SU-DHL-6 (cell line): ENCODE data around the gene EBF3.

ENCODE experiments used
- H2AFZ ChIP-seq: fragments of 200-600 bp; sonication (generic); 2 replicates; pipeline ENCODE4 v1.6.1; 2014; ENCODE audit warnings: low read depth, mild to moderate bottlenecking, moderate library complexity, mixed read lengths, antibody characterized with exemption, low read length; ENCODE audit not compliant: severe bottlenecking
- H3F3A ChIP-seq: fragments of 200-600 bp; shearing (Covaris generic); 2 replicates; pipeline ENCODE4 v1.6.0; 2016; ENCODE audit warnings: antibody characterized with exemption, mild to moderate bottlenecking; ENCODE audit not compliant: insufficient read depth
- H3K27ac ChIP-seq: fragments of 200-600 bp; sonication (generic); 2 replicates; pipeline ENCODE4 v1.5.1; 2016; ENCODE audit warnings: low read depth, mild to moderate bottlenecking, low read length, moderate library complexity, mixed read lengths
- H3K27me3 ChIP-seq: fragments of 200-600 bp; sonication (generic), shearing (Covaris generic); 2 replicates; pipeline ENCODE4 v1.6.0; 2014; ENCODE audit warnings: mild to moderate bottlenecking, low read length
- H3K36me3 ChIP-seq: fragments of 200-600 bp; sonication (generic); 2 replicates; pipeline ENCODE4 v1.6.1; 2014; ENCODE audit warnings: mild to moderate bottlenecking, low read length, mixed read lengths
- H3K4me2 ChIP-seq: fragments of 300-600, 200-600 bp; shearing (Covaris generic), sonication (generic); 2 replicates; pipeline ENCODE4 v1.6.0; 2014; ENCODE audit warnings: low read length, low read depth, mild to moderate bottlenecking; ENCODE audit not compliant: poor library complexity, severe bottlenecking
- H3K4me3 ChIP-seq: fragments of 200-600 bp; sonication (generic); 2 replicates; pipeline ENCODE4 v1.5.1; 2014; ENCODE audit warnings: antibody characterized with exemption, low read length, mild to moderate bottlenecking, mixed read lengths; ENCODE audit not compliant: insufficient read depth, poor library complexity, severe bottlenecking
- H3K79me2 ChIP-seq: fragments of 200-600 bp; sonication (generic); 2 replicates; pipeline ENCODE4 v1.6.1; 2014; ENCODE audit warnings: mild to moderate bottlenecking, low read length, moderate library complexity; ENCODE audit not compliant: insufficient read depth
- H3K9ac ChIP-seq: fragments of 200-600 bp; sonication (generic); 2 replicates; pipeline ENCODE4 v1.7.0; 2014; ENCODE audit warnings: mild to moderate bottlenecking, low read length
- H3K9me2 ChIP-seq: fragments of 200-600 bp; sonication (generic); replicated peaks from 2 replicates; pipeline ENCODE4 v1.6.1; 2014; ENCODE audit warnings: low read length; ENCODE audit not compliant: insufficient read depth
- H3K9me3 ChIP-seq: fragments of 200-600 bp; sonication (generic); 2 replicates; pipeline ENCODE4 v1.6.1; 2014; ENCODE audit warnings: low read length, mixed read lengths; ENCODE audit not compliant: insufficient read depth
- H4K20me1 ChIP-seq: fragments of 200-600 bp; sonication (generic); 2 replicates; pipeline ENCODE4 v1.6.1; 2014; ENCODE audit warnings: low read depth, mild to moderate bottlenecking, antibody characterized with exemption, low read length, moderate library complexity, mixed read lengths
- EZH2phosphoT487 ChIP-seq: fragments of 200-600 bp; sonication (generic), shearing (Covaris generic); conservative IDR thresholded peaks from 2 replicates; pipeline ENCODE4 v1.6.1; 2018; ENCODE audit warnings: mild to moderate bottlenecking, antibody characterized with exemption, low read length, moderate library complexity, mixed read lengths
- TF ChIP-seq, protein P1 (sequence below): fragments of 200-600 bp; sonication (generic); IDR thresholded peaks from one replicate; pipeline ENCODE4 v1.5.1; 2017; ENCODE audit warnings: antibody characterized with exemption, mild to moderate bottlenecking, low read length, moderate library complexity; ENCODE audit not compliant: insufficient read depth, poor library complexity, severe bottlenecking

The EBF3 gene

DNA sequence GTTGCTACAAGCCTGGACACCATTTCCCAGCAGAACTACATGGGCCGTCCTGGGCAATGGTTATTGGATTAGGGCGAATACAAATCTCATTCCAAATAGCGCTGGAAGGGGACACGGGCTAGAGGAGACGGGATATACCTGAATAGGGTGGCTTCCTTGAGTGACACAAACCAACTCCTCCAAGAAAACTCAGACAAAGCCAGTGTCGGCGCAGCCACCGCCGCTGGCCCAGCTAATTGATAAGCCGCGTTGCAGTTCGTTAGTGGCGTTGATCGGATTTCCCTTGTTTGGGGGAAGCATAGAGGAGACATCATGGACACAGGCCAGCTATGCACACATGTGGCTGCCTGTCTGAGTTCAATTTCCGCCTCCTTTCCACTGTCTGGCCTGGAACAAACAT is 55.7 kb downstream of the EBF3 start:
- no peak overlapping the region for H3K27ac ChIP-seq
- H2AFZ ChIP-seq, result no peak overlapping the region
- no peaks in the 10 kb centered on the region for H3K9me2 ChIP-seq
- H3K27me3 ChIP-seq, result no peaks in the 10 kb centered on the region
- H3K79me2 ChIP-seq, result no peaks in the 10 kb centered on the region
- H3K36me3 ChIP-seq, result no peaks in the 10 kb centered on the region
- no peak overlapping the region for H3K4me2 ChIP-seq
- H3F3A ChIP-seq, result no peaks in the 10 kb centered on the region
- no peak for TF ChIP-seq EZH2phosphoT487
- TF ChIP-seq, protein P1, sequence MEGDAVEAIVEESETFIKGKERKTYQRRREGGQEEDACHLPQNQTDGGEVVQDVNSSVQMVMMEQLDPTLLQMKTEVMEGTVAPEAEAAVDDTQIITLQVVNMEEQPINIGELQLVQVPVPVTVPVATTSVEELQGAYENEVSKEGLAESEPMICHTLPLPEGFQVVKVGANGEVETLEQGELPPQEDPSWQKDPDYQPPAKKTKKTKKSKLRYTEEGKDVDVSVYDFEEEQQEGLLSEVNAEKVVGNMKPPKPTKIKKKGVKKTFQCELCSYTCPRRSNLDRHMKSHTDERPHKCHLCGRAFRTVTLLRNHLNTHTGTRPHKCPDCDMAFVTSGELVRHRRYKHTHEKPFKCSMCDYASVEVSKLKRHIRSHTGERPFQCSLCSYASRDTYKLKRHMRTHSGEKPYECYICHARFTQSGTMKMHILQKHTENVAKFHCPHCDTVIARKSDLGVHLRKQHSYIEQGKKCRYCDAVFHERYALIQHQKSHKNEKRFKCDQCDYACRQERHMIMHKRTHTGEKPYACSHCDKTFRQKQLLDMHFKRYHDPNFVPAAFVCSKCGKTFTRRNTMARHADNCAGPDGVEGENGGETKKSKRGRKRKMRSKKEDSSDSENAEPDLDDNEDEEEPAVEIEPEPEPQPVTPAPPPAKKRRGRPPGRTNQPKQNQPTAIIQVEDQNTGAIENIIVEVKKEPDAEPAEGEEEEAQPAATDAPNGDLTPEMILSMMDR, result no peak
- H3K9ac ChIP-seq, result no peak overlapping the region
- no peaks in the 10 kb centered on the region for H3K9me3 ChIP-seq
- H3K4me3 ChIP-seq, result no peak overlapping the region
- no peaks in the 10 kb centered on the region for H4K20me1 ChIP-seq

DNA sequence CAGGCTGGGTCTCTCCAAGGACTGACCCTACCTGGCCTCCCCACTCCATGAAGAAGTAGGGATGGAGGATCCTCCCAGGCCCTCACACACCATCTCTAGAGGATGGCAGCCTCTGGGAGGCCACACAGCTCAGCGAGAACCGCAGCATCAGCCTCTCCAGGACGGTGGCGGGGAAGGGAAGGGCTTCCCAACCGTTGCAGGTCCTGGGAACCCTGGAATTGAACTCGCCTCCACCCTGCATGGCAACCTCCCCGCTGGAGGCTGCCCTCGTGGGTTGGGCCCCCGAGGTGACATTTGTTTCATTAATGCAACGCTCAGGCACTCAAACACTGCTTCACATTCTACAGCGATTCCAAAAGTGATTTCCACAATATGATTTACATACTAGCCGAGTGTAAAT is 58.5 kb downstream of the EBF3 start:
- no peaks in the 10 kb centered on the region for H3K27me3 ChIP-seq
- H3F3A ChIP-seq, result no peaks in the 10 kb centered on the region
- no peak overlapping the region for H3K27ac ChIP-seq
- no peak overlapping the region for H3K4me2 ChIP-seq
- H3K79me2 ChIP-seq, result no peaks in the 10 kb centered on the region
- H3K36me3 ChIP-seq, result no peaks in the 10 kb centered on the region
- no peaks in the 10 kb centered on the region for H4K20me1 ChIP-seq
- no peaks in the 10 kb centered on the region for H3K9me2 ChIP-seq
- no peaks in the 10 kb centered on the region for H3K9me3 ChIP-seq
- TF ChIP-seq, protein P1, result no peak
- TF ChIP-seq EZH2phosphoT487, result no peak
- H3K4me3 ChIP-seq, result no peak overlapping the region
- no peak overlapping the region for H2AFZ ChIP-seq
- no peak overlapping the region for H3K9ac ChIP-seq

DNA sequence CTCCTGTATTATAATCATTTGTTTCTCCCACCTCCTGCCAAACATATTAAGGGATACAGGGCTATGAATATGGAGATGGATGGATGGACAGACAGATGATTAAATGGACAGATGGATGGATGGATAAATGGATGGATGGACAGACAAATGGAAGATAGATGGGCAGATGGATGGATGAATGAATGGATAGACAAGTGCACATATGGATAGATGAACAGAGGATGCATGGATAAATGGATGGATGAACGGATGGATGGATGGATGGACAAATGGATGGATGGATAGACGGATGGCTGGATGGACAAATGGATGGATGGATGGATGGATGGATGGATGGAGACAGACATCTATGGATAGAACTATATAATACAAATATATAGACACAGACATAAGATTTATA is 59.8 kb downstream of the EBF3 start:
- Histone ChIP-seq H3K4me2 (no peak overlapping the region), H3K9ac (no peak overlapping the region), H3K36me3 (no peaks in the 10 kb centered on the region), H3K79me2 (no peaks in the 10 kb centered on the region), H2AFZ (no peak overlapping the region), H3K27me3 (no peaks in the 10 kb centered on the region), H3K9me3 (no peaks in the 10 kb centered on the region), H4K20me1 (no peaks in the 10 kb centered on the region), H3K9me2 (no peaks in the 10 kb centered on the region), H3F3A (no peaks in the 10 kb centered on the region), H3K4me3 (no peak overlapping the region), H3K27ac (no peak overlapping the region)
- TF ChIP-seq EZH2phosphoT487, result no peak
- TF ChIP-seq, protein P1, result no peak
